K562 (cell line): ENCODE measurements around the gene CTCFL. TPM values are rescaled to one million over a fixed set of nuclear protein-coding genes. Genes with fewer than 3 reads are reported as not detected.

ENCODE experiments used
- ATAC-seq: fragments of 200-7000 bp; cut with Tn5 transposase; 3 replicates; pipeline ENCODE4 v1.9.1; 2020; ENCODE audit warnings: moderate library complexity
- BruUV-seq: library from RNA; stranded (reverse); fragments of 400-500 nt; replicated peaks from 2 replicates; lab custom pipeline; 2021; lab: Mats Ljungman, UMichigan
- CTCF ChIA-PET: fragments of 300-600 bp; formaldehyde crosslinking; extraction: SDS; loops from one replicate; lab custom pipeline; 2021; ENCODE audit warnings: low intra/inter-chr PET ratio; lab: Yijun Ruan, JAX
- POLR2A ChIA-PET: fragments of 300-600, 350-650 bp; sonication (Branson Sonifier 250); formaldehyde crosslinking; extraction: SDS; loops from one replicate; lab custom pipeline; 2021; ENCODE audit warnings: antibody characterized with exemption, inconsistent platforms; lab: Yijun Ruan, JAX
- DNase-seq, 4 experiments: peaks; one replicate each; pipeline versions ENCODE4 v3.0.0 to v3.0.0-alpha.2; 2011 to 2018; ENCODE audit warnings: low spot score in 3 of 4, mixed read lengths in 3 of 4; ENCODE audit errors: extremely low read depth in 1 of 4
- FAIRE-seq: peaks from 2 replicates; lab custom pipeline; 2011; peaks lifted over from hg19 to GRCh38; lab: Jason Lieb, UNC
- H2AFZ ChIP-seq: 2 replicates; pipeline ENCODE4 v1.6.0; 2011; ENCODE audit warnings: low read depth, low read length, control low read depth, inconsistent platforms
- H3K27ac ChIP-seq: fragments of 200-600 bp; 3 replicates; pipeline ENCODE4 v1.8.0; 2011; ENCODE audit warnings: low read depth, mild to moderate bottlenecking, control low read depth, inconsistent platforms, low read length, moderate library complexity, mixed read lengths; ENCODE audit errors: extremely low read depth
- H3K27me3 ChIP-seq, 2 experiments: fragments of 300-600 bp in 1 of 2; 2 replicates in 1 of 2; 3 replicates in 1 of 2; pipeline versions ENCODE4 v1.6.0 to v1.8.0; 2011; ENCODE audit warnings: inconsistent platforms in 2 of 2, low read length in 2 of 2, mild to moderate bottlenecking in 1 of 2, mixed read lengths in 1 of 2, moderate library complexity in 1 of 2; ENCODE audit not compliant: control insufficient read depth in 2 of 2, insufficient read depth in 2 of 2
- H3K36me3 ChIP-seq: fragments of 300-600 bp; 3 replicates; pipeline ENCODE4 v1.8.0; 2011; ENCODE audit warnings: mild to moderate bottlenecking, low read length, inconsistent platforms; ENCODE audit not compliant: control insufficient read depth, insufficient read depth
- H3K4me1 ChIP-seq, 2 experiments: fragments of 200-600 bp in 1 of 2; replicated peaks in 1 of 2; 2 replicates in 1 of 2; 3 replicates in 1 of 2; pipeline versions ENCODE4 v1.5.1 to v1.8.0; 2011; ENCODE audit warnings: inconsistent platforms in 2 of 2, low read length in 2 of 2, mild to moderate bottlenecking in 1 of 2, mixed read lengths in 1 of 2, moderate library complexity in 1 of 2; ENCODE audit not compliant: control insufficient read depth in 2 of 2, insufficient read depth in 2 of 2
- H3K4me2 ChIP-seq: 2 replicates; pipeline ENCODE4 v1.6.1; 2011; ENCODE audit warnings: low read length, control low read depth, inconsistent platforms, mixed read lengths; ENCODE audit not compliant: insufficient read depth
- H3K4me3 ChIP-seq: fragments of 200-600 bp; sonication (generic), shearing (Covaris generic); 2 replicates; pipeline ENCODE4 v1.5.1; 2016; ENCODE audit warnings: control low read depth, inconsistent platforms
- H3K79me2 ChIP-seq: fragments of 200-600 bp; 3 replicates; pipeline ENCODE4 v1.8.0; 2011; ENCODE audit warnings: low read length, inconsistent platforms; ENCODE audit not compliant: control insufficient read depth, insufficient read depth
- H3K9ac ChIP-seq, 2 experiments: 2 replicates each; pipeline versions ENCODE4 v1.6.0 to v1.6.1; 2011; ENCODE audit warnings: low read depth in 2 of 2, low read length in 2 of 2, control low read depth in 1 of 2, inconsistent platforms in 1 of 2, mild to moderate bottlenecking in 1 of 2, mixed read lengths in 1 of 2; ENCODE audit not compliant: insufficient read depth in 1 of 2
- H3K9me1 ChIP-seq: one replicate; pipeline ENCODE4 v1.6.0; 2011; ENCODE audit warnings: inconsistent platforms, mild to moderate bottlenecking, low read length, moderate library complexity; ENCODE audit not compliant: control insufficient read depth, insufficient read depth
- H3K9me3 ChIP-seq: replicated peaks from 2 replicates; pipeline ENCODE4 v1.5.1; 2011; ENCODE audit warnings: low read depth, low read length, inconsistent platforms; ENCODE audit not compliant: control insufficient read depth, insufficient read depth
- H4K20me1 ChIP-seq: replicated peaks from 2 replicates; pipeline ENCODE4 v1.6.1; 2011; ENCODE audit warnings: low read length, inconsistent platforms, mixed read lengths; ENCODE audit not compliant: control insufficient read depth, insufficient read depth
- ATF1 ChIP-seq, 2 experiments: fragments of 450-650 bp in 1 of 2; IDR thresholded peaks; 2 replicates each; pipeline ENCODE4 v1.6.1; 2016; ENCODE audit warnings: missing compliant biosample characterization in 1 of 2, missing genetic modification characterization in 1 of 2
- CTCFL ChIP-seq: IDR thresholded peaks from 2 replicates; pipeline ENCODE4 v1.6.1; 2011; ENCODE audit warnings: borderline replicate concordance, low read depth, mild to moderate bottlenecking, moderate library complexity, low read length; ENCODE audit not compliant: insufficient read depth, poor library complexity, severe bottlenecking
- GTF2F1 ChIP-seq: IDR thresholded peaks from 2 replicates; pipeline ENCODE4 v1.6.1; 2011; ENCODE audit warnings: low read depth, low read length, improper control_type of control experiment
- IRF2 ChIP-seq: sonication (generic); formaldehyde crosslinking; IDR thresholded peaks from 2 replicates; pipeline ENCODE4 v1.8.1; 2022; ENCODE audit warnings: mild to moderate bottlenecking, missing genetic modification reagents
- TAL1 ChIP-seq: fragments of 450-650 bp; IDR thresholded peaks from 2 replicates; pipeline ENCODE4 v1.6.1; 2016; ENCODE audit warnings: mild to moderate bottlenecking
- TCF3 ChIP-seq: sonication (generic); formaldehyde crosslinking; IDR thresholded peaks from 2 replicates; pipeline ENCODE4 v1.4.0; 2020; ENCODE audit warnings: mild to moderate bottlenecking, missing genetic modification reagents
- TEAD4 ChIP-seq, 2 experiments: sonication (generic) in 1 of 2; formaldehyde crosslinking in 1 of 2; IDR thresholded peaks; 2 replicates each; pipeline versions ENCODE4 v1.6.1 to v1.8.0; 2012 to 2022; ENCODE audit warnings: borderline replicate concordance in 1 of 2, inconsistent platforms in 1 of 2, low read length in 1 of 2, mild to moderate bottlenecking in 1 of 2, missing genetic modification reagents in 1 of 2
- ZNF174 ChIP-seq: fragments of 250-450 bp; sonication (Bioruptor Pico); IDR thresholded peaks from 2 replicates; pipeline ENCODE4 v1.4.0; 2020; ENCODE audit warnings: mild to moderate bottlenecking
- ZNF277 ChIP-seq: fragments of 250-450 bp; sonication (Bioruptor Pico); IDR thresholded peaks from 2 replicates; pipeline ENCODE4 v1.8.0; 2022; ENCODE audit warnings: inconsistent platforms, mild to moderate bottlenecking, moderate library complexity, borderline replicate concordance
- ZNF282 ChIP-seq: sonication (generic); formaldehyde crosslinking; IDR thresholded peaks from 2 replicates; pipeline ENCODE4 v1.8.1; 2023; ENCODE audit warnings: missing genetic modification reagents
- WGBS: fragments of 100-300 bp; shearing (Covaris generic); methylation state at CpG from one replicate; pipeline ENCODE4 v1.1.6; 2016; ENCODE audit warnings: low coverage, mixed read lengths; ENCODE audit not compliant: insufficient coverage; ENCODE audit errors: missing lambda C conversion rate; 5-methylcytosine and 5-hydroxymethylcytosine counted together
- in situ Hi-C: fragments of 300-500 bp; cut with MboI; formaldehyde crosslinking; loops from 4 replicates; pipeline ENCODE4 v1.15.0; 2018; ENCODE audit warnings: inconsistent platforms, mixed read lengths
- intact Hi-C: fragments of 100-400 bp; cut with micrococcal nuclease; formaldehyde crosslinking; loops from 2 replicates; pipeline ENCODE4 v1.14.2; 2022
- polyA plus RNA-seq, 8 experiments: library from polyadenylated mRNA; depleted of rRNA in 4 of 8; stranded (reverse) in 5 of 8; unstranded in 3 of 8; fragments of >200 nt; fragmentation: Nextera tagmentation in 2 of 8; fragmentation: Illumina TruSeq in 1 of 8; extraction: Ambion mirVana in 2 of 8; extraction: Trizol in 1 of 8; gene quantifications; 2 replicates each; pipeline versions ENCODE4 v1.2.1 to v1.2.3, GENCODE V29; 2011 to 2014; ENCODE audit warnings: inconsistent platforms in 1 of 8, missing spikeins in 1 of 8
- total RNA-seq, 7 experiments: library from RNA; depleted of rRNA in 6 of 7; stranded (reverse); fragments of >200 nt in 6 of 7; fragmentation: Illumina TruSeq in 2 of 7; extraction: Trizol in 2 of 7; gene quantifications; 2 replicates each; pipeline versions ENCODE4 v1.2.1 to v1.2.3, GENCODE V29; 2011 to 2021; ENCODE audit warnings: low replicate concordance in 1 of 7
- TF ChIP-seq, protein P1 (sequence below): sonication (generic); formaldehyde crosslinking; IDR thresholded peaks from 2 replicates; pipeline ENCODE4 v1.8.1; 2023; ENCODE audit warnings: missing genetic modification reagents, mild to moderate bottlenecking, borderline replicate concordance

Gene CTCFL
- total and polyA plus RNA-seq, 9 of the 15 experiments (the other 6 are each of a cell fraction or from before 2014, with no cell fraction given), result 42.4 to 188 (median 111) TPM

GRCh38 chr20:57526087-57526884, 1.3 kb upstream of the CTCFL start:
- Histone ChIP-seq H3K4me3 (peak overlapping the region; percentile 26), H3K4me2 (no peak overlapping the region), H2AFZ (peak overlapping the region; percentile 47; the same call in 1 of the 2 replicates), H3K9ac (no peak overlapping the region; a peak in 1 of 4 replicates), H3K4me1 (peaks cover 22 to 32% of the 10 kb centered on the region in 2 experiments; a peak in 4 of 5 replicates), H3K9me3 (no peaks in the 10 kb centered on the region), H3K27me3 (no peaks in the 10 kb centered on the region), H3K27ac (peak overlapping the region; percentile 93; the same call in 1 of the 3 replicates), H3K9me1 (no peaks in the 10 kb centered on the region), H4K20me1 (0 out of 2 replicates have a peak, but pooled peaks cover 9% of the 10 kb centered on the region), H3K36me3 (peaks cover 27% of the 10 kb centered on the region), H3K79me2 (peaks cover 37% of the 10 kb centered on the region)
- no TSS peak for BruUV-seq
- in situ Hi-C loops, result loop anchor here (10.0 kb wide), 1 partner anchor 679 kb away; no protein-coding TSS in a partner anchor
- intact Hi-C loops, result loop anchor here (1.0 kb wide), 2 partner anchors 68 to 684 kb away; no protein-coding TSS in a partner anchor
- no CpG with 5 or more reads among the region's 17 CpGs for WGBS
- ChIA-PET POLR2A (no interaction called here), CTCF (interaction anchor here (0.5 to 4.9 kb wide), 10 partner anchors 11 to 684 kb away, joined by 3 to 103 read pairs (median 4); no protein-coding TSS in a partner anchor)
- ATAC-seq, result peak; percentile 60
- DNase-seq, result peak; percentile 70 to 95 (median 77)
- peak; percentile 91 for FAIRE-seq
- TF ChIP-seq ZNF282 (CRISPR knock-in tag) (no peak), ATF1 (CRISPR knock-in tag; IDR thresholded peaks at IDR 0.05) (no peak), ATF1 (tag; IDR thresholded peaks at IDR 0.05) (no peak), TEAD4 (IDR thresholded peaks at IDR 0.05; ENCODE audit: low read length) (no peak), TEAD4 (CRISPR knock-in tag; IDR thresholded peaks at IDR 0.05; ENCODE audit: borderline replicate concordance) (no peak), TCF3 (CRISPR knock-in tag) (peak; percentile 9; the same call in 1 of the 2 replicates), IRF2 (CRISPR knock-in tag) (no peak), TAL1 (peak; percentile 61; the same call in 1 of the 2 replicates), CTCFL (peak; percentile 95), ZNF174 (no peak), ZNF277 (CRISPR knock-in tag) (no peak), GTF2F1 (no peak)
- TF ChIP-seq, protein P1, sequence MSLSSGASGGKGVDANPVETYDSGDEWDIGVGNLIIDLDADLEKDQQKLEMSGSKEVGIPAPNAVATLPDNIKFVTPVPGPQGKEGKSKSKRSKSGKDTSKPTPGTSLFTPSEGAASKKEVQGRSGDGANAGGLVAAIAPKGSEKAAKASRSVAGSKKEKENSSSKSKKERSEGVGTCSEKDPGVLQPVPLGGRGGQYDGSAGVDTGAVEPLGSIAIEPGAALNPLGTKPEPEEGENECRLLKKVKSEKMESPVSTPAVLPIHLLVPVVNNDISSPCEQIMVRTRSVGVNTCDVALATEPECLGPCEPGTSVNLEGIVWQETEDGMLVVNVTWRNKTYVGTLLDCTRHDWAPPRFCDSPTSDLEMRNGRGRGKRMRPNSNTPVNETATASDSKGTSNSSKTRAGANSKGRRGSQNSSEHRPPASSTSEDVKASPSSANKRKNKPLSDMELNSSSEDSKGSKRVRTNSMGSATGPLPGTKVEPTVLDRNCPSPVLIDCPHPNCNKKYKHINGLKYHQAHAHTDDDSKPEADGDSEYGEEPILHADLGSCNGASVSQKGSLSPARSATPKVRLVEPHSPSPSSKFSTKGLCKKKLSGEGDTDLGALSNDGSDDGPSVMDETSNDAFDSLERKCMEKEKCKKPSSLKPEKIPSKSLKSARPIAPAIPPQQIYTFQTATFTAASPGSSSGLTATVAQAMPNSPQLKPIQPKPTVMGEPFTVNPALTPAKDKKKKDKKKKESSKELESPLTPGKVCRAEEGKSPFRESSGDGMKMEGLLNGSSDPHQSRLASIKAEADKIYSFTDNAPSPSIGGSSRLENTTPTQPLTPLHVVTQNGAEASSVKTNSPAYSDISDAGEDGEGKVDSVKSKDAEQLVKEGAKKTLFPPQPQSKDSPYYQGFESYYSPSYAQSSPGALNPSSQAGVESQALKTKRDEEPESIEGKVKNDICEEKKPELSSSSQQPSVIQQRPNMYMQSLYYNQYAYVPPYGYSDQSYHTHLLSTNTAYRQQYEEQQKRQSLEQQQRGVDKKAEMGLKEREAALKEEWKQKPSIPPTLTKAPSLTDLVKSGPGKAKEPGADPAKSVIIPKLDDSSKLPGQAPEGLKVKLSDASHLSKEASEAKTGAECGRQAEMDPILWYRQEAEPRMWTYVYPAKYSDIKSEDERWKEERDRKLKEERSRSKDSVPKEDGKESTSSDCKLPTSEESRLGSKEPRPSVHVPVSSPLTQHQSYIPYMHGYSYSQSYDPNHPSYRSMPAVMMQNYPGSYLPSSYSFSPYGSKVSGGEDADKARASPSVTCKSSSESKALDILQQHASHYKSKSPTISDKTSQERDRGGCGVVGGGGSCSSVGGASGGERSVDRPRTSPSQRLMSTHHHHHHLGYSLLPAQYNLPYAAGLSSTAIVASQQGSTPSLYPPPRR (CRISPR knock-in tag), result no peak
